OCI-LY1 (cell line): ENCODE measurements around the gene KRTAP1-3.
"Not testable (repeated sequence)": the region's sequence is repeated elsewhere in the genome, so short reads cannot be mapped to it uniquely, and the experiment has no call there.

Experiments used
- EZH2 ChIP-seq: fragments of 200-600 bp; sonication (generic), shearing (Covaris generic); IDR thresholded peaks from 2 replicates; pipeline ENCODE4 v1.8.0; 2017; ENCODE audit warnings: borderline replicate concordance, mixed run types, mild to moderate bottlenecking, antibody characterized with exemption, low read length, moderate library complexity, mixed read lengths
- TF ChIP-seq, protein P1 (sequence below): fragments of 200-600 bp; sonication (generic), shearing (Covaris generic); IDR thresholded peaks from 2 replicates; pipeline ENCODE4 v1.5.1; 2017; ENCODE audit warnings: mild to moderate bottlenecking, antibody characterized with exemption, low read length, moderate library complexity, mixed read lengths

DNA sequence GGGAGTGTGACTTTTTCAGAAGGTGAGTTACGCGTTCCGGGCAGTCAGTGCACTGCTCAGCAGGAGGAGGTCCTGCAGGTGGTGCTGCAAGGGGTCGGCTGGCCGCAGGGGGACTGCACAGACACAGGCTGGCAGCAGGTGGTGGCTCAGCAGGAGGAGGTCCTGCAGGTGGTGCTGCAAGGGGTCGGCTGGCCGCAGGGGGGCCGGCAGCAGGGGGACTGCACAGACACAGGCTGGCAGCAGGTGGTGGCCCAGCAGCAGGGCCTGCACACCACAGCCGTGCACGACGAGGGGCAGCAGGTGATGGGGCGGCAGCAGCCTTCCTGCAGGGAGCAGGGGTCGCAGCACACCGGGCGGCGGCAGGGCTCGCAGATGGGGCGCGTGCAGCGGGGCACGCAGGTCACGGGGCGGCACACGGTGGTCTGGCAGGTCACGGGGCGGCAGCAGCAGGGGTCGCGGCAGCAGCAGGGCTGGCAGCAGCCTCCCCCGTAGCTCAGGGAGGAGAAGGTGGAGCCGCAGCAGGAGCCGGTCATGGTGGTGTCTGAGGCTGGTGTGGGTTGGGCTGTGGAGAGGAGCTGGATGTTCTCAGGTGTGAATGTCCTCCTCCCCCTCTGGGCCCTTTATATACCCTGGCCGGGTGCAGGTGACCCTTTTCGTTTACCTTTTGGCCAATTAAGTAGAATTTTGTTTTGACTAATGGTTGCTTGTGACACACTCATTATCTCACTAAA, 12.2 kb upstream of the KRTAP1-3 start, which contains the start of gene KRTAP2-1:
- TF ChIP-seq, protein P1, sequence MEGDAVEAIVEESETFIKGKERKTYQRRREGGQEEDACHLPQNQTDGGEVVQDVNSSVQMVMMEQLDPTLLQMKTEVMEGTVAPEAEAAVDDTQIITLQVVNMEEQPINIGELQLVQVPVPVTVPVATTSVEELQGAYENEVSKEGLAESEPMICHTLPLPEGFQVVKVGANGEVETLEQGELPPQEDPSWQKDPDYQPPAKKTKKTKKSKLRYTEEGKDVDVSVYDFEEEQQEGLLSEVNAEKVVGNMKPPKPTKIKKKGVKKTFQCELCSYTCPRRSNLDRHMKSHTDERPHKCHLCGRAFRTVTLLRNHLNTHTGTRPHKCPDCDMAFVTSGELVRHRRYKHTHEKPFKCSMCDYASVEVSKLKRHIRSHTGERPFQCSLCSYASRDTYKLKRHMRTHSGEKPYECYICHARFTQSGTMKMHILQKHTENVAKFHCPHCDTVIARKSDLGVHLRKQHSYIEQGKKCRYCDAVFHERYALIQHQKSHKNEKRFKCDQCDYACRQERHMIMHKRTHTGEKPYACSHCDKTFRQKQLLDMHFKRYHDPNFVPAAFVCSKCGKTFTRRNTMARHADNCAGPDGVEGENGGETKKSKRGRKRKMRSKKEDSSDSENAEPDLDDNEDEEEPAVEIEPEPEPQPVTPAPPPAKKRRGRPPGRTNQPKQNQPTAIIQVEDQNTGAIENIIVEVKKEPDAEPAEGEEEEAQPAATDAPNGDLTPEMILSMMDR, result not testable (repeated sequence)
- TF ChIP-seq EZH2, result not testable (repeated sequence)
